ENCODE measurements around the gene MUC4.

MUC4 gene

DNA sequence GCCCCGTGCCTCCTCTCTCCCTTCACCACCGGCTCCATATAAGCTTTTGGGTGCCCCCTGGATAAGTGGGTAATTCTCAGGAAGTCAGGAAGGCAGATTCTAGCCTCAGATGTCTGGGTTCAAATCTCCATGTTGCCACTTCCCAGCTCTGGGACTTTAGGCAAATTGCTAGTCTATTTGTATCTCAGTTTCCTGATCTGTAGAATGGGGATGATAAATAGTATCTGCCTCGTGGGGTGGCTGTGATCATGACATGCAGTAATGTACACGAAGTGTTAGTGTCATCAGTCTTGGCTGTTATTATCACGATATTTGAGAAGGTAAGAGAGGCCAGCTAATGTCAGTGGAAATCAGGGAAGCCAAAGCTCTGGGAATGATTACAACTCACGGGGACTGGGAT is 43.3 kb downstream of the MUC4 start:
- Histone ChIP-seq H3K4me1 (ENCODE audit: control insufficient read depth in 1 of 2, insufficient read depth in 1 of 2, low read depth in 1 of 2, low read length in 1 of 2) (no peaks in the 10 kb centered on the region), H3K36me3 (no peaks in the 10 kb centered on the region), H3K27me3 (peaks cover 13% of the 10 kb centered on the region), H3K27ac (no peak overlapping the region), H3K4me3 (ENCODE audit: low read depth in 1 of 2, low read length in 1 of 2) (no peak overlapping the region), H3K9me3 (no peaks in the 10 kb centered on the region)
- TF ChIP-seq, protein P1, sequence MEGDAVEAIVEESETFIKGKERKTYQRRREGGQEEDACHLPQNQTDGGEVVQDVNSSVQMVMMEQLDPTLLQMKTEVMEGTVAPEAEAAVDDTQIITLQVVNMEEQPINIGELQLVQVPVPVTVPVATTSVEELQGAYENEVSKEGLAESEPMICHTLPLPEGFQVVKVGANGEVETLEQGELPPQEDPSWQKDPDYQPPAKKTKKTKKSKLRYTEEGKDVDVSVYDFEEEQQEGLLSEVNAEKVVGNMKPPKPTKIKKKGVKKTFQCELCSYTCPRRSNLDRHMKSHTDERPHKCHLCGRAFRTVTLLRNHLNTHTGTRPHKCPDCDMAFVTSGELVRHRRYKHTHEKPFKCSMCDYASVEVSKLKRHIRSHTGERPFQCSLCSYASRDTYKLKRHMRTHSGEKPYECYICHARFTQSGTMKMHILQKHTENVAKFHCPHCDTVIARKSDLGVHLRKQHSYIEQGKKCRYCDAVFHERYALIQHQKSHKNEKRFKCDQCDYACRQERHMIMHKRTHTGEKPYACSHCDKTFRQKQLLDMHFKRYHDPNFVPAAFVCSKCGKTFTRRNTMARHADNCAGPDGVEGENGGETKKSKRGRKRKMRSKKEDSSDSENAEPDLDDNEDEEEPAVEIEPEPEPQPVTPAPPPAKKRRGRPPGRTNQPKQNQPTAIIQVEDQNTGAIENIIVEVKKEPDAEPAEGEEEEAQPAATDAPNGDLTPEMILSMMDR (IDR thresholded peaks at IDR 0.05): no peak

DNA sequence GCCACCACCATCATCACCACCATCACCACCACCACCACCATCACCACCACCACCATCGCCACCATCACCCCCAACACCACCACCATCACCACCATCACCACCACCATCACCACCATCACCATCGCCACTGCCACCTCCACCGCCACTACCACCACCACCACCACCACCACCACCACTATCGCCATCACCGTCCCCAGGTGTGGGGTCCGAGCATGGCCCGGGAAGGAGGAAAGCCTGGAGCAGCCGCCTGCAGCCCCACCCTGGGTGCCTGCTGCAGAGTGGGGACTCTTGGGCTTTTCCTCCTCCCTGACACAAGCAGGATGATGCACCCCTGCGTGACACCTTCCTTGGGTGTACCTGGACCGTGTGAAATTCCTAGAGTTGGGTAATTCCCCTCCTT is 43.9 kb downstream of the MUC4 start:
- TF ChIP-seq, protein P1 (IDR thresholded peaks at IDR 0.05): no peak
- no peaks in the 10 kb centered on the region for H3K4me1 ChIP-seq (ENCODE audit: control insufficient read depth in 1 of 2, insufficient read depth in 1 of 2, low read depth in 1 of 2, low read length in 1 of 2)
- peaks cover 20% of the 10 kb centered on the region for H3K27me3 ChIP-seq
- no peak overlapping the region for H3K4me3 ChIP-seq (ENCODE audit: low read depth in 1 of 2, low read length in 1 of 2)
- H3K27ac ChIP-seq: no peak overlapping the region
- no peaks in the 10 kb centered on the region for H3K36me3 ChIP-seq
- no peaks in the 10 kb centered on the region for H3K9me3 ChIP-seq

DNA sequence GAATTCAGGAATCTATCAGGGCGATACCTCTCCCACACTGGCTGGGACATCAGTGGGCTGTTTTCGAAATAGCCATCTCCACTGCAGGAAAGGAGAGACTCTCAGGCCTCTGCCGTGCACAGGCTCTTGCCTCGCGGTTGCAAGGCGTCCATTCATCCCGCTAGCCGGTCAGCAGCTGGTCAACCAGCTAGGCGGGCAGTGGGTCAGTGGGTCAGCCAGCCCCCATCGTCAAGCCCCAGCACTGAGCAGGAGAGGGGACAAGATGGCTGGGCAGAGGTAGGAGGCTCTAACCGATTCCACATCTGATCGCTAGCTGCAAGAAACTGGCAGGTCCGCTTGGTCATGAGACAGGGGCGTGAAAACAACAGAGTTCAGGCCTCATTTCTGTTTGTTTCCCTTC is 45.1 kb downstream of the MUC4 start:
- H3K4me3 ChIP-seq (ENCODE audit: low read depth in 1 of 2, low read length in 1 of 2): no peak overlapping the region
- no peaks in the 10 kb centered on the region for H3K9me3 ChIP-seq
- TF ChIP-seq, protein P1 (IDR thresholded peaks at IDR 0.05): no peak
- no peaks in the 10 kb centered on the region for H3K4me1 ChIP-seq (ENCODE audit: control insufficient read depth in 1 of 2, insufficient read depth in 1 of 2, low read depth in 1 of 2, low read length in 1 of 2)
- H3K36me3 ChIP-seq: no peaks in the 10 kb centered on the region
- peaks cover 29% of the 10 kb centered on the region for H3K27me3 ChIP-seq
- H3K27ac ChIP-seq: no peak overlapping the region

DNA sequence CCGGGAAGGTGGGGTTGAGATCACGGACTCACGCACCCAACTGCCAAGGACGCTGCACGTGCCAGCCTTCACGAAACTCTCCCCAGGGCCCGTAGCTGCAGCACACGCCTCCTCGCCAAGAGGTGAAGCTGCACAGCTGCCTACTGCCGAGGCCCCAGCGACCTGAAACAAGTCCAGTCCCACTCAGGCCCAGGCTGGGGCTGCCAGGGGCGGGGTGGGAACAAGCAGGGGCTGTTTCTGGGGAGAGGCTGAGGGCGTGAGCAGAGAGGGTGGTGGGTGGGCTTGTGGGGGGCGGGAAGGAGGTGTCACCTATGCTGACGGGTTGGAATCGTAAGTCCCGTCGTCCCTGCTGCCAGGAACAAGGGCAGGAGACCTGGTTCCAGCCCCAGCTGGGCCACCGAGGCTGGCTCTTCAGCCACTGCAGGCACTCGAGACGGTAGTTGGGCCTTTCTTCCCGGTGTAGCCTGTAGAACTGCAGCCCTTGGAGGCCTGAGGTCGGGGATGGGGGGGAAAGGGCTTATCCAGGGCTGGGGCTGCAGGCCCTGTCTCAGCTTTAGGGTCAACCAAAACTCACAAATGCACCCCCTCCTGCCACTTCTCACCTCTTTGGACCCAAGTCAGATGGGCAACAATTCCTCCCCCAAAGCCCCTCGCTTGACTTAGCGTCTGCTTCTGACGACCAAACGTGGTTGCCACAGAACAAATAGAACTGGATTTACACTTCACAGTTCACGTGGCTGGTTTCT is 46.6 kb downstream of the MUC4 start:
- Histone ChIP-seq H3K27ac (no peak overlapping the region), H3K9me3 (no peaks in the 10 kb centered on the region), H3K36me3 (no peaks in the 10 kb centered on the region), H3K4me3 (ENCODE audit: low read depth in 1 of 2, low read length in 1 of 2) (no peak overlapping the region), H3K27me3 (peaks cover 45% of the 10 kb centered on the region), H3K4me1 (ENCODE audit: control insufficient read depth in 1 of 2, insufficient read depth in 1 of 2, low read depth in 1 of 2, low read length in 1 of 2) (no peaks in the 10 kb centered on the region)
- TF ChIP-seq, protein P1 (IDR thresholded peaks at IDR 0.05): no peak

DNA sequence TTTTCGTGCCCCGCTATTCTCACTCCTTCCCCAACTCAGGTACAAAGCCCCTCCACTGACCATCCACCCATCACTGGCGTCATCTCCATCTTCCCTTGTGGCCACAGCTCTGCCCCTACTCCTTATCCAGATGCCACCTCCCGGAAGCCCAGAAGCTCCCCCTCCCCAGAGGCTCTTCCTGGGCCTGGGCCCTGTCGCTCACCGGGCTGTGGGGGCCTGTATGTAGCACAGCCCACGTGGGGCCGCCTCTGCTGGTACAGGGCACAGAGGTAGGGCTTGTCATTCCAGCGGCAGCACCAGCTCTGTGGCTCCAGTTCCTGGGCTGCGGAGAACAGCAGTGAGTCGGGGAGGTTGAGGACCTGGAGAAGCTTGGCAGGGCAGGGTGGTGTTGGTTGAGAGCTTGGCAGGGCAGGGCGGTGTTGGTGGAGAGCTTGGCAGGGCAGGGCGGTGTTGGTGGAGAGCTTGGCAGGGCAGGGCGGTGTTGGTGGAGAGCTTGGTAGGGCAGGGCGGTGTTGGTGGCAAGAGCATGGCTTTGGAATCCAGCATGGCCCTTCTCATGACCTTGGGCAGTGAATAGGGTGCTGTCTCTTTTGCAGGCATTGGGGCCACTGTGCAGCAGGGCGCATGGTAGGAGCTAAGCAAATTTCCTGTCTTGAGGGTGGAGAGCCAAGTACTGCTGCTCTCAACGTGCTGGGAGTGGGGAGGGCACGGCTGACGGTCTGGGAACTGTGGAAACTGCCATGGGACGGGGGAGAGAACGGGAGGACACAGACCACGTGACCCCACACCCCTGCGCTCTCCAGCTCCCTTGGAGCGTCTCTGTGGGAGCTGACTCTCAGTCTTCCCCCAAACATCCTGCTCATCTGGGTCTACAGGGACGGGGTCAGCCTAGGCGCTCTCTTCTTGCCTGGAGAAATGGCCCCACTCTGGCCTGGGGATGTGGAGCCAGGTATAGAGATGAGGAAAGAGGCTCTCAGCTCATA is 47.6 kb downstream of the MUC4 start:
- H3K36me3 ChIP-seq: no peaks in the 10 kb centered on the region
- no peak overlapping the region for H3K4me3 ChIP-seq (ENCODE audit: low read depth in 1 of 2, low read length in 1 of 2)
- no peak overlapping the region for H3K27ac ChIP-seq
- no peaks in the 10 kb centered on the region for H3K4me1 ChIP-seq (ENCODE audit: control insufficient read depth in 1 of 2, insufficient read depth in 1 of 2, low read depth in 1 of 2, low read length in 1 of 2)
- H3K9me3 ChIP-seq: no peaks in the 10 kb centered on the region
- TF ChIP-seq, protein P1 (IDR thresholded peaks at IDR 0.05): no peak
- H3K27me3 ChIP-seq: peaks cover 50% of the 10 kb centered on the region
